Endothelial cell of umbilical vein (primary cell): ENCODE measurements around the gene MYZAP.

Experiments
- CTCF ChIP-seq, 2 donors: IDR thresholded peaks; 1 replicate in 1 of 2; 2 replicates in 1 of 2; pipeline ENCODE4 v1.5.1; 2011; ENCODE audit warnings: low read length in 2 of 2, mild to moderate bottlenecking in 2 of 2, moderate library complexity in 2 of 2, control low read depth in 1 of 2, inconsistent platforms in 1 of 2, low read depth in 1 of 2; ENCODE audit not compliant: insufficient read depth in 1 of 2; ENCODE audit errors: extremely low read depth in 1 of 2
- EZH2 ChIP-seq: IDR thresholded peaks from 2 replicates; pipeline ENCODE4 v1.6.1; 2012; ENCODE audit warnings: borderline replicate concordance, low read depth, mild to moderate bottlenecking, moderate library complexity, low read length, inconsistent platforms; ENCODE audit not compliant: severe bottlenecking
- FOS ChIP-seq: IDR thresholded peaks from 2 replicates; pipeline ENCODE4 v1.6.1; 2011; ENCODE audit warnings: mild to moderate bottlenecking, low read length, moderate library complexity, borderline replicate concordance; ENCODE audit not compliant: insufficient read depth
- GATA2 ChIP-seq: IDR thresholded peaks from 2 replicates; pipeline ENCODE4 v1.7.0; 2011; ENCODE audit warnings: low read depth, mild to moderate bottlenecking, moderate library complexity, mixed read lengths, low read length; ENCODE audit not compliant: insufficient read length, insufficient read depth
- JUN ChIP-seq: IDR thresholded peaks from 2 replicates; pipeline ENCODE4 v1.6.1; 2011; ENCODE audit warnings: borderline replicate concordance, low read depth; ENCODE audit not compliant: insufficient read length, insufficient read depth
- MAX ChIP-seq: IDR thresholded peaks from 2 replicates; pipeline ENCODE4 v1.6.1; 2011; ENCODE audit not compliant: insufficient read depth, insufficient read length
- MYC ChIP-seq: IDR thresholded peaks from one replicate; pipeline ENCODE4 v1.6.1; 2011; ENCODE audit warnings: mild to moderate bottlenecking, low read depth, low read length
- POLR2A ChIP-seq: IDR thresholded peaks from 2 replicates; pipeline ENCODE4 v1.6.1; 2012; ENCODE audit warnings: low read depth, mild to moderate bottlenecking, control low read depth, low read length
- POLR2AphosphoS5 ChIP-seq: IDR thresholded peaks from 2 replicates; pipeline ENCODE4 v1.6.1; 2012; ENCODE audit warnings: low read depth, mild to moderate bottlenecking, control low read depth, low read length, moderate library complexity; ENCODE audit not compliant: insufficient read depth

- TF ChIP-seq POLR2A (no peak), CTCF (IDR thresholded peaks at IDR 0.05; ENCODE audit: extremely low read depth in 1 of 2, insufficient read depth in 1 of 2, low read depth in 1 of 2, low read length in 2 of 2) (no peak), JUN (no peak), MAX (no peak), POLR2AphosphoS5 (no peak), GATA2 (no peak), EZH2 (no peak), MYC (no peak), FOS (no peak)
Measured at GRCh38 chr15:57646087-57646486, 54.4 kb downstream of the MYZAP start.
